ENCODE data around the gene MAP4K1.

MAP4K1 gene

GRCh38 chr19:38647368-38647965 is 29.7 kb upstream of the MAP4K1 start, which contains the start of gene ACTN4:
Gene ACTN4 (plus strand): TSS chr19:38647649. CDS start chr19:38647746, 97 bp downstream.
- peak within 1 kb of the TSS; percentile 96 for H3K14ac ChIP-seq (ENCODE audit: low read length)
- H3K4me1 ChIP-seq (ENCODE audit: control insufficient read depth in 1 of 2, insufficient read depth in 2 of 2, low read length in 2 of 2), result peaks cover 16 to 22% of the 10 kb centered on the region in 2 experiments
- peak within 1 kb of the TSS; percentile 92 for H3K18ac ChIP-seq (ENCODE audit: low read length)
- WGBS (ENCODE audit: extremely low coverage, insufficient coverage, insufficient read length), result no CpG with 5 or more reads among the region's 77 CpGs
- H3K79me1 ChIP-seq (ENCODE audit: low read length), result peaks cover 35% of the 10 kb centered on the region
- peak within 1 kb of the TSS; percentile 42 for H2BK12ac ChIP-seq (ENCODE audit: low read length)
- H4K91ac ChIP-seq (ENCODE audit: low read depth, low read length), result peak within 1 kb of the TSS; percentile 89
- H3K79me2 ChIP-seq (ENCODE audit: control insufficient read depth, insufficient read depth, low read length, poor library complexity), result peaks cover 43% of the 10 kb centered on the region
- peaks cover 1% of the 10 kb centered on the region for H3K9me3 ChIP-seq (ENCODE audit: insufficient read depth, low read depth, low read length)
- H2BK5ac ChIP-seq (ENCODE audit: low read depth, low read length, poor library complexity), result peak within 1 kb of the TSS; percentile 92
- peak within 1 kb of the TSS; percentile 48 for H2AFZ ChIP-seq (ENCODE audit: insufficient read depth, low read length, poor library complexity)
- peak within 1 kb of the TSS; percentile 100 for H3K4ac ChIP-seq (ENCODE audit: low read depth, low read length)
- DNase-seq, result peak; percentile 96 to 100
- H3K23ac ChIP-seq (ENCODE audit: low read length), result no peak within 1 kb of the TSS
- H3K36me3 ChIP-seq (ENCODE audit: control insufficient read depth in 1 of 2, insufficient read depth in 2 of 2, low read length in 2 of 2), result no peaks in the 10 kb centered on the region
- peak within 1 kb of the TSS; percentile 100 for H3K4me3 ChIP-seq (ENCODE audit: low read depth, low read length)
- H4K12ac ChIP-seq (ENCODE audit: low read depth, low read length), result peak within 1 kb of the TSS; percentile 12
- H2AK5ac ChIP-seq (ENCODE audit: low read length), result peak within 1 kb of the TSS; percentile 98
- H4K8ac ChIP-seq (ENCODE audit: low read depth, low read length), result peak within 1 kb of the TSS; percentile 69
- H3K9ac ChIP-seq (ENCODE audit: low read length), result peak within 1 kb of the TSS; percentile 100
- peak within 1 kb of the TSS; percentile 79 for H3K27ac ChIP-seq (ENCODE audit: low read depth, low read length)
- H3K27me3 ChIP-seq (ENCODE audit: insufficient read depth, low read length), result no peaks in the 10 kb centered on the region
- peak within 1 kb of the TSS; percentile 79 for H2BK120ac ChIP-seq (ENCODE audit: insufficient read depth, low read length, poor library complexity)
- H3K4me2 ChIP-seq (ENCODE audit: low read length), result peak within 1 kb of the TSS; percentile 84

- no peak overlapping the region for H3K23ac ChIP-seq (ENCODE audit: low read length)
- peaks cover 22% of the 10 kb centered on the region for H3K79me2 ChIP-seq (ENCODE audit: control insufficient read depth, insufficient read depth, low read length, poor library complexity)
- no peak overlapping the region for H2AFZ ChIP-seq (ENCODE audit: insufficient read depth, low read length, poor library complexity)
- no peak overlapping the region for H3K4me2 ChIP-seq (ENCODE audit: low read length)
- no peak overlapping the region for H3K18ac ChIP-seq (ENCODE audit: low read length)
- H4K8ac ChIP-seq (ENCODE audit: low read depth, low read length), result no peak overlapping the region
- H2BK12ac ChIP-seq (ENCODE audit: low read length), result no peak overlapping the region
- no peak for DNase-seq
- no peak overlapping the region for H4K12ac ChIP-seq (ENCODE audit: low read depth, low read length)
- no peaks in the 10 kb centered on the region for H3K36me3 ChIP-seq (ENCODE audit: control insufficient read depth in 1 of 2, insufficient read depth in 2 of 2, low read length in 2 of 2)
- H4K91ac ChIP-seq (ENCODE audit: low read depth, low read length), result no peak overlapping the region
- H2BK5ac ChIP-seq (ENCODE audit: low read depth, low read length, poor library complexity), result no peak overlapping the region
- no peak overlapping the region for H3K14ac ChIP-seq (ENCODE audit: low read length)
- no peak overlapping the region for H2BK120ac ChIP-seq (ENCODE audit: insufficient read depth, low read length, poor library complexity)
- peaks cover 12 to 19% of the 10 kb centered on the region in 2 experiments for H3K4me1 ChIP-seq (ENCODE audit: control insufficient read depth in 1 of 2, insufficient read depth in 2 of 2, low read length in 2 of 2)
- H3K27me3 ChIP-seq (ENCODE audit: insufficient read depth, low read length), result no peaks in the 10 kb centered on the region
- peaks cover 1% of the 10 kb centered on the region for H3K9me3 ChIP-seq (ENCODE audit: insufficient read depth, low read depth, low read length)
- H3K9ac ChIP-seq (ENCODE audit: low read length), result no peak overlapping the region
- H2AK5ac ChIP-seq (ENCODE audit: low read length), result no peak overlapping the region
- no CpG with 5 or more reads among the region's 8 CpGs for WGBS (ENCODE audit: extremely low coverage, insufficient coverage, insufficient read length)
- no peak overlapping the region for H3K27ac ChIP-seq (ENCODE audit: low read depth, low read length)
- H3K79me1 ChIP-seq (ENCODE audit: low read length), result peaks cover 26% of the 10 kb centered on the region
- H3K4me3 ChIP-seq (ENCODE audit: low read depth, low read length), result no peak overlapping the region
- H3K4ac ChIP-seq (ENCODE audit: low read depth, low read length), result no peak overlapping the region
These were observed 27.0 kb upstream of the MAP4K1 start for GRCh38 chr19:38644719-38645118.

GRCh38 chr19:38642176-38642575 is 24.4 kb upstream of the MAP4K1 start:
- DNase-seq, result no peak
- H2AFZ ChIP-seq (ENCODE audit: insufficient read depth, low read length, poor library complexity), result no peak overlapping the region
- H3K79me1 ChIP-seq (ENCODE audit: low read length), result peaks cover 19% of the 10 kb centered on the region
- peak overlapping the region; percentile 54 for H2BK12ac ChIP-seq (ENCODE audit: low read length)
- H4K12ac ChIP-seq (ENCODE audit: low read depth, low read length), result no peak overlapping the region
- H3K4me3 ChIP-seq (ENCODE audit: low read depth, low read length), result no peak overlapping the region
- peaks cover 1% of the 10 kb centered on the region for H3K9me3 ChIP-seq (ENCODE audit: insufficient read depth, low read depth, low read length)
- no peak overlapping the region for H2AK5ac ChIP-seq (ENCODE audit: low read length)
- H4K8ac ChIP-seq (ENCODE audit: low read depth, low read length), result no peak overlapping the region
- WGBS (ENCODE audit: extremely low coverage, insufficient coverage, insufficient read length), result no CpG with 5 or more reads among the region's 9 CpGs
- peak overlapping the region; percentile 11 for H3K14ac ChIP-seq (ENCODE audit: low read length)
- peak overlapping the region; percentile 19 for H3K27ac ChIP-seq (ENCODE audit: low read depth, low read length)
- H3K18ac ChIP-seq (ENCODE audit: low read length), result no peak overlapping the region
- no peak overlapping the region for H3K4me2 ChIP-seq (ENCODE audit: low read length)
- peaks cover 25 to 33% of the 10 kb centered on the region in 2 experiments for H3K4me1 ChIP-seq (ENCODE audit: control insufficient read depth in 1 of 2, insufficient read depth in 2 of 2, low read length in 2 of 2)
- no peaks in the 10 kb centered on the region for H3K27me3 ChIP-seq (ENCODE audit: insufficient read depth, low read length)
- H4K91ac ChIP-seq (ENCODE audit: low read depth, low read length), result peak overlapping the region; percentile 58
- H3K4ac ChIP-seq (ENCODE audit: low read depth, low read length), result no peak overlapping the region
- H2BK120ac ChIP-seq (ENCODE audit: insufficient read depth, low read length, poor library complexity), result peak overlapping the region; percentile 45
- no peaks in the 10 kb centered on the region for H3K36me3 ChIP-seq (ENCODE audit: control insufficient read depth in 1 of 2, insufficient read depth in 2 of 2, low read length in 2 of 2)
- no peaks in the 10 kb centered on the region for H3K79me2 ChIP-seq (ENCODE audit: control insufficient read depth, insufficient read depth, low read length, poor library complexity)
- H3K23ac ChIP-seq (ENCODE audit: low read length), result no peak overlapping the region
- no peak overlapping the region for H2BK5ac ChIP-seq (ENCODE audit: low read depth, low read length, poor library complexity)
- no peak overlapping the region for H3K9ac ChIP-seq (ENCODE audit: low read length)

- Histone ChIP-seq H3K23ac (ENCODE audit: low read length) (no peak overlapping the region), H3K27me3 (ENCODE audit: insufficient read depth, low read length) (no peaks in the 10 kb centered on the region), H2BK5ac (ENCODE audit: low read depth, low read length, poor library complexity) (no peak overlapping the region), H3K4me2 (ENCODE audit: low read length) (no peak overlapping the region), H3K9me3 (ENCODE audit: insufficient read depth, low read depth, low read length) (peaks cover 1% of the 10 kb centered on the region), H3K4me1 (ENCODE audit: control insufficient read depth in 1 of 2, insufficient read depth in 2 of 2, low read length in 2 of 2) (peaks cover 35 to 46% of the 10 kb centered on the region in 2 experiments), H3K79me2 (ENCODE audit: control insufficient read depth, insufficient read depth, low read length, poor library complexity) (no peaks in the 10 kb centered on the region), H2BK120ac (ENCODE audit: insufficient read depth, low read length, poor library complexity) (no peak overlapping the region), H3K36me3 (ENCODE audit: control insufficient read depth in 1 of 2, insufficient read depth in 2 of 2, low read length in 2 of 2) (peaks cover 4% of the 10 kb centered on the region in 2 experiments), H4K12ac (ENCODE audit: low read depth, low read length) (no peak overlapping the region), H3K4ac (ENCODE audit: low read depth, low read length) (no peak overlapping the region), H2AK5ac (ENCODE audit: low read length) (no peak overlapping the region), H4K8ac (ENCODE audit: low read depth, low read length) (no peak overlapping the region), H3K18ac (ENCODE audit: low read length) (no peak overlapping the region), H4K91ac (ENCODE audit: low read depth, low read length) (no peak overlapping the region), H2BK12ac (ENCODE audit: low read length) (no peak overlapping the region), H3K79me1 (ENCODE audit: low read length) (peaks cover 21% of the 10 kb centered on the region), H2AFZ (ENCODE audit: insufficient read depth, low read length, poor library complexity) (no peak overlapping the region), H3K27ac (ENCODE audit: low read depth, low read length) (no peak overlapping the region), H3K4me3 (ENCODE audit: low read depth, low read length) (no peak overlapping the region), H3K9ac (ENCODE audit: low read length) (no peak overlapping the region), H3K14ac (ENCODE audit: low read length) (no peak overlapping the region)
- peak; percentile 93 for DNase-seq
- no CpG with 5 or more reads among the region's 4 CpGs for WGBS (ENCODE audit: extremely low coverage, insufficient coverage, insufficient read length)
These were observed 22.6 kb upstream of the MAP4K1 start for GRCh38 chr19:38640368-38640767.

All from trophoblast cell (in vitro differentiated cells and primary cell).